Activated CD4-positive, alpha-beta T cell treated with anti-CD3 and anti-CD28 coated beads, Interleukin-10, Interleukin-2, amounts not matched to agents 100 ng/mL and 50 ng/mL, durations not matched to agents 16 hours and 8 hours (primary cell): ENCODE data around the gene TRIM9.

Source experiments
- DNase-seq: peaks from one replicate; pipeline ENCODE4 v3.0.0-alpha.2; 2020

The TRIM9 gene

DNA sequence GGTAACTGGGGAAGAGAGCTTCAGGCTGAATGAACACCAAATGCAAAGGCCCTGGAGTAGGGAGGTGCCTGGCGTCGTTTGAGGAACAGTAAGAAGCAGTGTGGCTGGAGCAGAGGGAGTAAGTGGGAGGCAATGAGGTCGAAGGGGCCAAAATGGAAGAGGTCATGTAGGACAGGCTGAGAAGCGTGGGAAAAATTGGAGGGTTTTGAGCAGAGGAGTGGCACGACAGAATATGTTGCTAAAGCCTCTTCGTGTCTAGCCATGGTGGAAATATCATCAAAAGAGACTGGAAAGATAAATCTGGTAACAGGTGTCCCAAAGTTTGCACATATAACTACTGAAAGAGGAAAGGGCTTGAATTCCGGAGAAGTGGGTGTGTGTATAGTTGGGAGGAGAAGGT is 1.9 kb downstream of the TRIM9 start:
- DNase-seq, result no peak

DNA sequence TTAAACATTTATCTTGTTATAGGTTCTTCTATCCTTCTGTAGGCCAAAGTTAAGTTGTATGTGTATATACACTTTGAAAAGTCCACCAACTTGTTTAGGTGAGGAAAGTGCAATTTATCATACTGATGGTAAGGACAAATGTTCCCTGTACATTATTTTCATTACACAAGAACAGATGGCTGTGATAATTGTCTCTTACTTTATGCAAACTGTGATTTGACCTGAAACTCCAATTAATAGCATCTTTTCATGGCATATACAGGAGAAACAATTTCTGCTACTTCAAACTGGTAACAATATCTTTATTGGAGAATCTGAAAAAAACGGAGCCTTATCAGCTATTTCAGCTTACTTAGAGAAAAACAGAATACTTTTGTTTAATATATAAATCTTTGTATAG is 5.6 kb downstream of the TRIM9 start:
- DNase-seq, result no peak

DNA sequence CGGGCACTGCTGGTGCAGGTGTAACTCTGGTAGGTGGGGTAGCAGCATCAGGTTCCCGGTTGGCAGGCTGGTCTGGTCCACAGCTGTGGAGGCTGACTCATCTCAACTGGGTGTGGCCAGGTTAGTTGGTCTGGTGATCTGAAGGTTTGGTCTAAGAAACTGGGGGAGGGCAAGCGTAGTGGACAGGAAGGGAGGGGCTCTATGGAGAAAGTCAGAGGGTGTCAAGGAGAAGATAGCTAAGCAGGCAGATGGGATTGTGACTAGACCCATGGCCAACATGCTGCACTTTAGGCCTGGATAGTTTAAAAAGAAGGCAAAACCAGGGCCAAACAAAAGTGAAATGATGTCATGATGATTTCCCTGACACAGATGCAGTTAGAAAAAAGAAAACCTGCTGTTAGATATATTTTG is 7.9 kb downstream of the TRIM9 start:
- DNase-seq, result no peak

DNA sequence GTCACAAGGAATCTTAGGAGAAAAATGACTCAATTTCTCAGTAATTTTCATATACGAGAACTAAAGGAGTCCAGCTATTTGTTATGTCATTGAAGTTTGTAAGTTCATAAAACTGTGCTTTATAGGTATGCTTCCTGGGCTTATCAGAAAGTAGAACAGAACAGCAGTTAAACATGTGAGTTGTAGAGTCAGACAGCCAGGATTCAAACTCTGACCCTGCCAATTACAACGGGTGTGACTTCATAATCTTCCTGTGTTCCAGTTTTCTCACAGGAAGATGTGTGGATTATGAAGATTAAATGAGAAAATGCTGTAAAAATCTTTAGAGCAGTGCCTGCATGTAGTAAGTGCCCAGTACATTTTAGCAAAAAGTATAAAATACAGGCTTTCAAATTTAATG is 8.9 kb downstream of the TRIM9 start:
- no peak for DNase-seq

DNA sequence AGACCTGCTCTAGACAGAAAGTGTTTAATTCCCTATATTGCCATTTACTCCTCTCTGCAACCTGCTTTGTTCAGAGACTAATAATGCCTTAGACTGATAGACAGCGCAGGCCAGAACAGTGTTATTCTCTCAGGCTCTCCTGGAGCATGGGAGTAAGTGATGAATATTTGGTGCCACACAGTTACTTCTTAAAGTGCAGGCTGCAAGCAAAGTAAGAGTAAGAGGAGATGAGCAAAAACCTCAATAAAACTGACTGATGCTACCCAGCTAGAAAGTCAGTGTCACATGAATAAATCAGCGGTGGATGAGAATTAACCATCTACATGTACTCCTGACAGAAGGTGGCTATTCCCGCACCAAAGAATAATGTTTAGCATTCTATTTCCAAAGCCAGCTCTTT is 9.9 kb downstream of the TRIM9 start:
- no peak for DNase-seq

DNA sequence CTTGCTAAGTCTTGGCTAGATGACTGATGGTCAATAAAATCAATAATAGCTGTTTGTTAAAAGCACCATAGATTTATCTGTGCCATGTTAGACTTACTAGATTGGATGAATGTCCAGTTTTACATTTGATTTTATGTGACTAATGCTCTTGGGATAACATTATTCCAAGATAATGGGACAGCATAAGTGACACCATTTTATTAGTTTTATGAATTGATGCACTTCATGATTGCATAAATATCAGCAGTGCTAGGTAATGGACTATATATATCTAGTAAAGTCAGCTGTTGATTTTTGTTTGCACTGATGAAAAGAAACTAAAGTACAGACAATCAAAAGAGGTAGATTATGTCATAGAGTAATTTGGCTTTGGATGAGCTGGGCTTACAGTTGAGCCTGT is 10.4 kb downstream of the TRIM9 start:
- DNase-seq, result no peak

DNA sequence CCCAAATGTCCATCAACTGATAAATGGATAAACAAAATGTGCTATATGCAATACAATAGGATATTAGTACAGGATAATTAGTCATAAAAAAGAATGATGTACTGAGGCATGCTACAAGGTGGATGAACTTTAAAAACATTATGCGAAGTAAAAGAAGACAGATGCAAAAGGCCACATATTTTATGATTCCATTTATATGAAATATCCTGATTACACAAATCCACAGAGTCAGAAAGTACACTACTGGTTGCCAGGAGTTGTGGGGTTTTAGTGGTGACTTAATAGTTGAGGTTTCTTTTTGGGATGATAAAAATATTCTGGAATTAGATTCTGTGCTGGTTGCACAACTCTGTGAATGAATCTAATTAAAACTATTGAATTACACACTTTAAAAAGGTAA is 12.6 kb downstream of the TRIM9 start:
- DNase-seq, result no peak

DNA sequence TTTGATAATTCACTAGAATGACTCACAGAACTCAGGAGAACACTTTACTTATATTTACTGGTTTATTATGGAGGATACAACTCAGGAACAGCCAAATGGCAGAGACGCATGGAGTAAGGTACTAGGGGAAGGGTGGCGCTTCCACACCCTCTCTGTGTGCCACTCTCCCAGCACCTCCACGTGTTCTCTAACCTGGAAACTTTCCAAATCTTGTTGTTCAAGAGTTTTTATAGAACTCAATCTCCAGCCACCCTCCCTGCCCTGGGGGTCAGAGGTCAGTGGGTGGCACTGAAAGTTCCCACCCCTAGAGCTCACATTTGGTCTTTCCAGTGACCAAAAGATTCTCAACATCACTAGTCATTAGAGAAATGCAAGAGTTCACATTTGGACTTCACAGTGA is 13.2 kb downstream of the TRIM9 start:
- no peak for DNase-seq

DNA sequence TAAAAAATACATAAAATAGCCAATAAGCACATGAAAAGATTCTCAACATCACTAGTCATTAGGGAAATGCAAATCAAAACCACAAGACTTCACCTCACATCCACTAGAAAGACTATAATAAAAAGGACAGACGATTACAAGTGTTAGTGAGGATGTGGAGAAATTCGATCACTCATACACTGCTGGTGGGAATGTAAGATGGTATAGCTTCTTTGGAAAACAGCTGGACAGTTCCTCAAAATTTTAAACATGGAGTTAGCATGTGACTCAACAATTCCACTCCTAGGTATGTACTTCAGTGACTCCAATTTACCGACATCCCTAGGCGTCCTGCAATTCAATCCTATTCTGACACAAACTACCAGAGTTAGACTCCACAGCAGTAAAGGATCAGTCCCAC is 13.7 kb downstream of the TRIM9 start:
- no peak for DNase-seq

DNA sequence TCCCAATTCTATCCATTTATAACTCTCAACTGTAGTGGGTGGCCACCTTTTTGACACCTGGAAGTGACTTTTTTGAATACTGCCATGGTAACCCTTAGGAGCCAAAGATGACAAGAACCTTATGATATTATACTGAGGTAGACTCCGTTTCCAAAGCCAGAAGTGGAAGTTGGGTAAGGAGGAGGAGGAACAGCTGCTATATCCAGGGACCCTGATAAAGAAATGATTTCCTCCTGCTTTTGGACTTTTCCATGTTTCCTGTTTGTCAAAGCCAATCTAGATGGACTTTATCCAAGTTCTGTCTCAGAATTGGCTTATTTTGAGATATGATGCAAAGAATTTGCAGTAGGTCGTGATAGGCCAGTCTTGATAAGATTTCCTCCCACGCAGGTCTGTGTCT is 14.3 kb downstream of the TRIM9 start:
- no peak for DNase-seq

DNA sequence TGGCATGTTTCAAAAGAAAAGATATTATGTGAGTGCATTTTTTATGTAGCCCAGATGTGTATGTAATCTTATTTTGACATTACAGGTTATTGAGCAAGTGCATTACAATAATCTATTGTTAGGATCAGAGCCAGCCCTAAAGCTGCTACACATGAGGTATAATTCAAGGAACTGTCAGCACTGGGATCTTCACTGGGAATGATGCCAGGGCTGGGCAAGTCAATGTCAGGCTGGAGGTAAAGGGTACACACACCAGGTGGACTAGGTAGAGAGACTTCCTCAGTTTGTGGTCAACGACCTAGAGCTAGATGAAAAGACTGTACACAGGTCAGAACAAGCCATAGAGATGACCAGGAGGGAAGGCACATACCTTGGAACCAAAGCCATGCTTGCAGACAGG is 15.4 kb downstream of the TRIM9 start:
- no peak for DNase-seq

DNA sequence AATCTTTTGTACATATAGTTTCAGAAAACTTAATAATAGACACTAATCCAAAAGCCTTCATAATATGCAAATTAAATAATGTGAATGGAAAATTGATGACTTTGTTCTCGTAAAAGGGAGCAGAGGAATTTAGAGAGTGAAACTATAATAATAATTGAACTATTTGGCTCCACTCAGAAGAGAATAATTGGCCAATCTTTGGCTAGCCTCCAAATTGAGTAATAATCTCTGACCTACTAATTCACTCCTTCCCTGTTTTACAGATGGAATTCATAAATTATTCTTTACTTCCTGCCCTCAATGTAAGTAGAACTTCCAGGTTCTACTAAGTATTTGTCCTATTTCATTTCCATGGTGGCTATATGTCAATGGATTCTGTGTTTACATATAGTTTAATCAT is 15.8 kb downstream of the TRIM9 start:
- DNase-seq, result no peak

DNA sequence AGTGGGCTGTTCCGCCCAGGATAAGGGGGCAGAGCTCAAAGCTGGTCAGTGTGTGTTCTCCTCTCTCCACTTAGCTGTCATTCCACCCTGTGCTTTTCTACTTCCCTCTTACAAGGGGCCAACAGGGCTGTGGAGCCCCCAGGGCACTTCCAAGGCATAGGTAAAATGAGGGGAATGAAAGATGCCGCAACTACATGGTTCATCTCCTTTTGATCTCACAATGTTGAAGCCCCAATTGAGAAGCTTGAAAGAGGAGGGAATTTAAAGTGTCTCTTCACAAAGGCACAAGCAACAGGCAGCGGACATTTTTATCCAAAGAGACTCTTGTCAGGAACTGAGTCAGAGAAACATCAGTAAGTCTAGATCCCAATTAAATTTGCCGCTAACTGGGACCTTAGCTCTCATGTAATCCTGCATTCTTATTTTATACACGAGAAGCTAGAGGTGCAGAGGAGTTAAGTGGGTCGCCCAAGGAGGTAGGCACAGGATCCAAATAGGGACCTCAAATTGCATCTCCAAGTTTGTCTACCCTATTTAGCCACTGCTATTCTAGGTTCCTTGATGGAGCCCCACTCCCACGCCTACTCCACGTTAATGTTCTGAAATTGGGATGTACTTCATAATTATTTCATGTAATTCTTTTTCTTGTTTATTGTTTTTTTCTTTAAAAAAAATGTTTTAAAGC is 20.1 kb downstream of the TRIM9 start:
- DNase-seq, result no peak

DNA sequence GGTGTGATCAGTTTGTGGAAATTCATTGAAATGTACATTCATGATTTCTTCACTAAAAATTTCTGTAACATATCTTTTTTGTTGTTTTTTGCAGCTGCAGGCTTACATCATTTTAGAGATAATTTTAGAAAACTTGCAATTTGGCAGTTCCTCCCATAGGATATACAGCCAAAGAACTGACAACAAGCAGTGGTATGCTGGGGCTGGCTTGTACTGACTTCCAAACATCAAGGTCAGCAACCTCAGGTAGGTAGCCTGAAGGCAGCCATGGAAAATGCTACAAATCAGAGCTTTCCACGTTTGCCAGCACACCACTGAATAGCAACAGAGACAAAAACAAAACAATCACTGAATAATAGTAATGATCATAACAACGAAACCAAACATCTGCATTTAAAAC is 21.2 kb downstream of the TRIM9 start:
- no peak for DNase-seq

DNA sequence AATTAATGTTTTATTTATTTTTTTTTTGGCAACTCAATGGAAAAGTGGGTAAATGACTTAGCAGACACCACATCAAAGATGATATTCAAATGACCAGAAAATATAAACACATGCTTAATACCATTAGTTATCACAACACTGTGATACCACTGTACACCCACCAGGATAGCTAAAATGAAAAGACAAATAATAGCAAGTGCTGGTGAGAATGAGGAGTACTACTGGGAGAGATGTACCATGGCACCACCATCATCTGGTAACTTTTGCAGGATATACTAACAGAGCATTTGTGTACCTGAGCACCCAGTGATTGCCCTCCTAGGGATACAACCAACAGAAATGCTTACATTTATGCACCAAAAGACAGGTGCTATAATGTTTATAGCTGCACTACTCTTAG is 21.9 kb downstream of the TRIM9 start:
- DNase-seq, result no peak

DNA sequence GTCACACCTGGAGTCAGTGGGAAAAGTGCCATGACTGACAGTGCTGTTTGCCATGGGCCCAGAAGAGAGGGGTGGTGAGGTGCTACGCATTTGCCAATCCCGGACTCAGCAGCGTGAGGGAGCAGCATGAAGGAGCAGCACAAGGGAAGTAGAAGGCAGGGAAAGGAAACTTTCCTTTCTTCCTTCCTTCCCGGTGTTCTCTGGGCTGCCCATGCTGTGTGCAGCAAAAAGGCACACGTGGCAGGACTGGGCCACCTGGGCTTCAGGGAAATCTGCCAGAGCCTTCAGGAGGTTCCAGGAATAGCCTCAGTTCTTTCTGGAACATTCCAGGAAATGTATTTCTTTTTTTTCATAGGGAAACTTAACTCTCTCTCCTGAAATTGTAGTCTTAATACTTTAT is 23.0 kb downstream of the TRIM9 start:
- no peak for DNase-seq

DNA sequence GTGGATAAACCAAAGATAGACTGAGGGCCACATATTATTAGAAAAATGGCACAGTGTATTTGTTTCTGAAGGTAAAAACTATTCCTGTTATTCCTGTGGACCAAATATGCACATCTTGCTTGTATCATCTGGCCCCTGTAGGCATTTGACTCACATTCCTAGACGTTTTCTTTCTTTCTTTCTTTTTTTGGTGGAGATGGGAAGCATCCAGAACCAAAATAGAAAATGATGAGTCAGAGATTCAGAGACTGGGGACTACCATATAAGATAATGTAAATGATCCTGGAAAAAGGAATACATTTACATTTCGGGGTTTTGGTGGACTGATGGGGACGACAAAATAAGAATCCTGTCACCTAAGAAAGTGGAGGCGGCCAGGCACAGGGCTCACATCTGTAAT is 24.2 kb downstream of the TRIM9 start:
- no peak for DNase-seq

DNA sequence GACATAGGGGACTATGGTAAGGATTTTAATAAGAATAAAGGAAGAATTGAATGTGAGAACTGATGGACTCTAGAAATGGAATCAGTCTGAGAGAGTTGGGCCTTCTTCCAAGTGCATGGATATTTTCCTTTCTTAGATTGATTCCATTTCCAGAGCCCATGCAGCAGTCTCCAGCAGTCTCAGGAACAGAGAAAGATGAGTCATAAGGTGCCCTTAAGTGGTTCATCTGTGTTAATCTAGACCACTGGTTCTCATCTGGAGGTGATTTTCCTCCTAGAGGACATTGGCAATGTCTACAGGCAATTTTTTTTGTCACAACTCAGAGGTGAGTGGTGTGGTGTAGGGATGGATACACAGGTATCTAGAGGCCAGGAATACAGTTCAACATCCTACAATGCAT is 25.9 kb downstream of the TRIM9 start:
- DNase-seq, result no peak

DNA sequence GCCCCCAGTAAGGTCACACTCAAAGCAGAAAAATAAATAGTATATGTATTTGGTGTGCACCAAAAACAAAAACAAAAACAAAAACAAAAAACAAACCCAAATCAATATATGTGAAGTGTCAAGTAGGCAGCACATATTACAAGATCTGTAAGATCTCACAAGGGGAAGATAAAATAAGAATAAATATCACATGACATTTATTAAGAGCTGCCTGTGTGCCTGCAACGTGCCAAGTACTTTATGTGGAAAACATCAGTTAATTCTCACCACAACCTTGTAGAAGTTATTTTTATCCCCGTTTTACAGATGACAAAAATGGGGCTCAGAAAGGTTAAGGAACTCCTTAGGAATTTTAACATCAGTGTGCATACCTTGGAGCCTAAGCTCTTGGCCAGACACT is 26.6 kb downstream of the TRIM9 start:
- DNase-seq, result no peak

DNA sequence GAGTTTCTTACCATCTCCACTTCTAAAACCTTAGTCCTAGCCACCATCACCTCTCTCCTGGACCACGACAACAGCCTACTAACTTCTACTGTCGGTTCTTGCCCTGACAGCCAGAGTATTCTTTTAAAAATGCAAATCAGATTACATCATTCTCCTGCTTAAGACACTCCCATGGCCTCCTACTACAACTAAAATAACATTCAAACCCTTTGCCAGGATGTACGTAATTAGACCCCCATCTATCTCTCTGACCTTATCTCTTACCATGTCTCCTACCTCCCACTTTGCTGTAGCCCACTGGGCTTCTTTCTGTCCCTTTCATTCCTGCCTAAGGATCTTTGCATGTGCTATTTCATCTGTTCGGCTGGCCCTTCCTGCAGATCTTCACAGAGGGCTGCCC is 27.6 kb downstream of the TRIM9 start:
- DNase-seq, result no peak

DNA sequence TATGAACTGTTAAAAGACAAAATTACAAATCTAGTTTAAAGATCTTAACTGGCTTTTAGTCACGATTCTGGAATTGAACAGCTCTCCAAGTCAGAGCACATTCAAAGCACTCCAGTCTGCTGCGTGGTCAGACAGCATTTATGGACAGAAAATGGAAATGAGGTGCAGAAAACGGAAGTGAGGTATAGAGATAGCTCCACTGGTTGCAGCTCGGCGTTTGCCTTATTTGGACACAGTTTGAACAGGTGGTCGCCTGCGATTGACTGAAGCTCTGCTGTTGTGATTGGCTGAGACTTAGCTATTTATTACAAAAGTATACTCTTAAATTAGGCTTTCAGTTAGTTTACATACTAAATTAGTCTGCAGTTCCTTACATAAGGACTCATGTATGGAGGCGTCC is 28.3 kb downstream of the TRIM9 start:
- DNase-seq, result no peak

DNA sequence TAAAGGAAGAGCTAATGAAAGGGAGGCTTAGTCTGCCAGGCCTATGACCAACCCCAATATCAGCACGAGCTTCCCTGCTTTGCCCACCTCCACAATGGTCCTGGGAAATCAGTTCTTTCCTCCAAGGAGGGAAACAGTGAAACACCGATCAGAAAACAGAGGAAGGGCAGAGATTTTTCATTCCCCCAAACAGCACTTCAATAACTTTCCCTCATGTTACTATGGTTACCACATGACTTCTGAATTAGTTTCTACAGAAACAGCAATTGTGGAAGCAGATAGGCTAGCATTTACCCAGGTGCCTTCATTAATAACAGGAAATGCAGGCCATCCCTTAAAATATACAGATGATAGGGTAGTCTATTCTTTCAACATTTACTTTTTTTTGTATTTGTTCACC is 35.9 kb downstream of the TRIM9 start:
- DNase-seq, result no peak

DNA sequence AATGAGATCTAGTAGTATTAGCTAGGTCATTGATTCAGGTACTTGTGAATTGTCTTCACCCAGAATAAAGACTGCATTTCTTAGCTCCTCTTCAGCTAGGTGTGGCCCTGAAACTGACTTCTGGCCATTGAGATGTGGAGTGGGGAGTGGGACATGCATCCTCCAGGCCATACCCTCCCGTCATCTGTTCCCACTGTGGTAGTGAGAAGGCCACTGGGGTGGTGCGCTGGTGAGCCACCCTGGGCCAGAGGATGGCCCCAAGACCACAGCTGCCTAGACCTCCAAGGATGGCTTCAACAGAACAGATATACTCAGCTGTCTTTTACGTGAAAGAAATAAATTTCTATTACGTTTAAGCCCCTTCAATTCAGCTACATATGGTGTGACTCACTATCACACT is 36.5 kb downstream of the TRIM9 start:
- DNase-seq, result no peak

DNA sequence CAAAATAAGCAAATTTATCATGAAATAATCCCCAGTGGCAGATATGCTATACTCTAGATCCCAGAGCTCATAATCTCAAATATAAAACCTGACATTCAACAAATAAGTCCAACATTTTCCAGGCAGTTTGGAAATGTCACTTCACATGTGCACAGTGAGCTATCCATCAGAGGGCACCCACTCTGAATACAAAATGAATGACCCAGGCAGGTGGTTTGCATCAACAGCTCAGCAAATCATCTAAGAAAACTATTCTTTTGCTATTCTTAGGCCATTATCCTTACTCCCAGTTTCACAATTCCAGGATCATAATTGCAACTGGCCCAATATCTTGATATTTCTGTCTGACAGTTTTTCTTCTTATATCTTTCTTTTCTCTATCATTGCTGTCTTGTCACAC is 38.5 kb downstream of the TRIM9 start:
- no peak for DNase-seq

DNA sequence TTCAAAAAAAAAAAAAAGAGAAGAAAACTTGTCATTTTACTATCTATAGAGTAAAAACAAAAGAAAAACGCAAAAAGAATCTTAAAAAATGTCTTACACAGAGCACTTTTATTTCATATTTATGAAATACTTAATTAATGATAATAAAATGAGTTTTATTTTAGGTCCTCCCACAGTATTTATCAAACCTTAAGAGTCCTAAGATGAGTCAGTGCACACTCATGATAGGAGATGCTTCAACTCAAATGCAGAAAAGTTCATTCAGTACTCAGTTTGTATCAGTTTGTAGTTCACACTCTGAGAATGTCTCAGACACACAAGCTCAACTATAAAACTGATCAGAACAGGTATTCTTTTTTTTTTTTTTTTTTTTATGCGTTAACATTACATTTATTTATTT is 41.7 kb downstream of the TRIM9 start:
- DNase-seq, result no peak

DNA sequence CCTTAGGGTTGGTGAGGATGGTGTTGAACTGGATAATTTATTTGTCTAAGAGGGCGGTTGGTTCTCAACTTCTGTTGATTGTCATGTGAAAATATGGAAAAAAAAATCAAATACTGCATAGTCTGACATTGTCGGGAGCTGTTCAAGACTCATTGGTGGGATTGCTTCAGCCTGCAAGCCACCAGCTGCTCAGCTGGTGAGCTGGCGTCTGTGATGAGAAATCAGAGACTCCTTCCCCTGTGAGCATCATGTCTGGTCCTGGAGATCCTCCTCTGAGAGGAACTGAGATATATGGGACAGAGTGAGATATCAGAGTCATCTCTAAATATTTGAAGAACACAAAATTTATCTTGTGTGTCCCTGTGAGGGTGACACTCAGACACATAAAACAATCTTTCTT is 49.9 kb downstream of the TRIM9 start:
- DNase-seq, result no peak
